COLO668 (cell line): ENCODE measurements around the gene B4GALT4.
"Not testable (repeated sequence)": the region's sequence is repeated elsewhere in the genome, so short reads cannot be mapped to it uniquely, and the experiment has no call there.

Experiments
- DNase-seq: peaks from one replicate; lab custom pipeline; 2025; ENCODE audit not compliant: unreplicated experiment; lab: John Stamatoyannopoulos, UW

Gene B4GALT4

DNA sequence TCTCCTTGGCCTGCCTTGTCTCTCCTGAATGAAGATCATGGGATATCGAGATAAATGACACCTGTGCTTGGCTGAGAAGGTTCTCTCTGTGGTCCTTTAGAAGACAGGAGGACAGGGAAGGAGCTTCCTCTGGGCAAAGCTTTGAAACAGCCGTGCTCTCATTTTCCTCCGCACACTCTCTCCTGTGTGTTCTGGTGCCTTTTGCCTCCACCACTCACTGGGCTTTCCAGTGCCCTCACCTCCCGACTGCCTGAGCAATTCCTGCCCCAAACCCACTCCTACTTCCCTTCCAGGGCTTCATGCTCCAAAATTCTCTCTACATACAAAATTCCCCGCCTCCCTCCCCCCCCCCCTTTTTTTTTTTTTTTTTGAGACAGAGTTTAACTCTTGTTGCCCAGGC is 35.0 kb downstream of the B4GALT4 start:
- DNase-seq: no peak

DNA sequence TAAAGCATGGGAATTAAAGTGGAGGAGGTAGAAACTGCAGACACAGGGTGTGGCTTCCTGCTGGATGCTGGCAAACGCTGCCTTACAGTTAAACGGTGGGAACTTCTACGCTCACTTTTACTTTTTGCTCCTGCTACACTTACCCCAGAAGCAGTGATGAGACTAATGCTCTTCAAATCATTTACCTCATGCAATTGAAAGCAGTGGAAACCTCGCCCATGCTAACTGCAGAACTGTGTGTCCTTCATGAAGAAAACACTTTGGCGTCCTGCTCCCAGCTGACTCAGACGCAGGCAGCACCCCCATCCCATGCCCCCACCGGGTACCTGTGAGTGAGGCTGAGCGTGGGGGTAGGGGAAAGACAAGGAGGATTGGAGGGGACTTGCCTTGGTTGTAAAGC is 35.5 kb downstream of the B4GALT4 start:
- DNase-seq: no peak

DNA sequence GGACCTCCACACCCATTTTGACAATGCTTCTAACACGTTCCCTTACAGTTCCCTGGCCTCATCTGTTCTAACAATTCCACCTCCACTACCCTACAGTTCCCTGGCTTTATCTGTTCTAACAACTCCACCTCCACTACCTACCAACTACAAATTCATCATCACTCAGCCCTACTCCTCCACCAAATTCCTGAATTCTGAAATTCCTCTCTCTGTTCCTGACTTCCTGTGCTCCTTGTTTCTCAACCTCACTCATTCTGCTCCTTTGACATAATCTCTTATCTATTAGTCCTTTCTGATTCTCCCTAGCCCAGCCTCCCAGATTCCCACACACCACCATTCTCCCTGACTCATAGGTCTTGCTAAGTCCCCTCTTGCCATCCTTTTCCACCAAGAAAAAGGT is 44.8 kb downstream of the B4GALT4 start:
- no peak for DNase-seq

DNA sequence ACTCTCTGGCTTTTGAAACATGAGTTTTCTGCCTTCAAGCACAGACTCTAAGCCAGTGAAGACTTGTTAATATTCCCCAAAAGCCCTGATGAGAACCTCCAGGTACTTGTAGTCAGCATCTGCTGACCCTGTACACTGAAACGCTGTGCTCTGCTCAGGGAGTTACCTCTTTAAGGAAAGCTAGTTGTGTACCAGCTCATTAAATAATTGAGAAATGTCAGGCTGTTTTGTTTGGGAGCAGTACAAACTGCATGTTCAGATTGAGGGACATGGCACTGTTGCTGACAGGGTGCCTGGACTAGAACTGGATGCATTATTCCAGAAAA is 45.6 kb downstream of the B4GALT4 start:
- DNase-seq: no peak

DNA sequence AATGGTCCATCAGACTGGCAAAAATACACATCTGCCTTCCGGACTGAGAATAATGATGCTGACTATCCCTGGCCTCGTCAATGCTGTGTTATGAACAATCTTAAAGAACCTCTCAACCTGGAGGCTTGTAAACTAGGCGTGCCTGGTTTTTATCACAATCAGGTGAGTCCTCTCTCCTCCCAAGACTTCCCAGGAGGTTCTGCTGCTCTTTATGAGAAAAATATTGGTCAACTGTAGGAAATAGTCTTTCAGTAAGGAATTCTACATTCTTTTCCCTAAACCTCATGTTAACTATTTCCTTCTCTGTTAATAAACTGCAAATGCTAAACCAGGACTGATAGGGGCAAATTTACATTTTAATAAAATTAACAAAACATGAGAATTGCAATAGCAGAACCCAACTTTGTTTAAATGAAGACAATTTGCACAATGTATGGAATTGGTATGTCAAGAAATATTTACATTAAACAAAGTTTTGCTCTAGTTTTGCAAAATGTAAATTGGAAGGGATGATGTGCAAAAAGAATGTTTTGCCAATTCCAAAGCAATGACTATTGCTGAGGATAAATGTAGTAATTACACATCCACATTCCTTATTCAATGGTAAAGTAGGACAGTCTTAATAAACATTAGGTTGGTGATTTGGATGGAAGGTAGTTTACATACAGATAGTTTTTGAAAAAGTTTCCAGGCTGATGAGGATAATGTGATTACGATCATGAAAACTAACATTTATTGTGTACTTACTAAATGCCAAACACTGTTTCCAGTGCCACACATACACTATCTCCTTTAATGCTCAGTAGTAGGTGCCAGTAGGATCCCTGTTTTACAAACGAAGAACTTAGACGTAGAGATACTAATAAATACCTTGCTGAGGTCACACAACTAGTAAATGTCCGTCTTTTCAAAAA is 46.2 kb downstream of the B4GALT4 start:
- no peak for DNase-seq

DNA sequence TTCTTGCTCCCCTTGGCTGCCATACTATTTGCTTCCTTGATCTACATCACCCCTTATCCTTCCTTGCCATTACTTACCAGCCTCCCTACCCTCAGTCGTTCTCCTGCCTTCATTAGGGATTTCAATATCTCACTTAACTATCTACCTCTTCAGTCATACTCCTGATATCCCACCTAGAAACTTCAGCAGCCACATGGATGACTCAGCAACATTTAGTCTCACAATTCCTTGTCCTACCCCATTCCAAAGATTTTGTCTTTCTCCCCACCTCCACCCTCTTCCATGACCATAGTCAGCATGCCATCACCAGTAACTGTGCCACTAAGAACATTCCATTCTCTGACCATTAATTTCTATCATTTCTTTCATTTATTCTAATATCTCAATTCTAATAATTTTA is 48.9 kb downstream of the B4GALT4 start:
- DNase-seq: no peak

DNA sequence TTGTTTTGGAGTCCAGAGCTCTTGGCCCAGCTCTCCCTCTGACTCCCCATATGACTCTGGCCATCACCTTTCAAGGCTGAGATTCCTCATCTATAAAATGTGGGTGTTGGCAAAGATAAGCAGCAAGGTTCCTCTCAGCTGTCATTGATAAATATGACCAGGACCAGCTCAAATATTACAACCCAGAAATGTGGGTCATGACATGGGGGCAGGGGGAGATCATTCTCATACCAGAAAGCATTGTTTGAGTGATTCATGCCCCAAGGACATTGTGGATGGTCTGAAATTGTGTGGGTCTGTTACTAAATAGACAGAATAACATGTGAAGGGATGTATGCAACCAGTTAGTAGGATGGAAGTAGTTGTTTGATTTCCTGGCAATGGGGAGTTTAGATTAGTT is 53.4 kb downstream of the B4GALT4 start:
- DNase-seq: no peak

DNA sequence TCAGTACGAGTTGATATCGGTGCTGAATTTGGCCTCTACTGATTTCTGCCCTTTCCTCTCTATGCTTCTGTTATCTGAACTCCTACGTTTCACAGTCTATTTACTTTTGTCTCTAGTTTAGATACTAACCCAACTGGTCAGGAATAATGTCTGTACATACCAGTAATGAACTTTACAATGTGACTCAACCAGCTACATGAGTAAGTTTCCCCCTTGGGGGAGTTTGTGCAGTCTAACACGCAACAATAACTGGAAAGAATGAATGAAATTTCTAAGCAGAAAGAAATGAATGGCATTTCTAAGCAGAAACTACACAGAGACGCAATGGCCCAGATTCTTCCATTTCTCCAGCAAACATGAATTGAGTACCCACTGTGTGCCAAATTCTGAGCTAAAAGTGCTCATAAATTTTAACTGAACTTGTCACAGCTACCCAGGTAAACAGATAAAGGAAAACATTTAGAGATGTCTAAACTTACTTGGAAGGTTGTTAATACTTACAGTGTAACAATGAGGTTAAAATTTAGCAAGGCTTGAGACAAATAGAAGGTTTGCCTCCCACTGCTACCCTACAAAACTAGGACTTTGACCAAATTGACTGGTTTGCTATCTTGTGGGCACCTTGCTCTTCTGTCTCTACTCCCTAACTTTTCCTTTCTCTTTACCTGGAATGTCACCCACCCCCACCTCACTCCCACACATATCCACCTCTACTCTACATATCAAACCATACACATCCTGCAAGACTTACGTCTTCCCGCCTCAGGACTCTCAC is 55.7 kb downstream of the B4GALT4 start:
- DNase-seq: no peak

DNA sequence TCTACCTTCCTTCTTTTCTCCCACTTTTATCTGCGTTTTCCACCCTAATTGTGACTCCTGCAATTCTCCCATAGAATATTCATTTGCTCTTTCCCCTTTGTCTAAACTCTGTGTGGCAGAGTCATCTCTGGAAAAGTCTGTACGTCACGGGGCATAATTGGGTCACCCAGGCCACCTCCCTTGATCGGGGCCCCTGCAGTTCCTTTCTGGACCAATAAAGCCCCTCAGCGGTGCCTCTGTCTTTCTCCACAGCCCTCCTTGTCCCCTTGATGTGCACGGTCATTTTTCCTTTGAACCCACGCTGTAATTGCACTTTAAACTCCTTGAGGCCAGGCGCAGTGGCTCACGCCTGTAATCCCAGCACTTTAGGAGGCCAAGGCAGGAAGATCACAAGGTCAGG is 56.6 kb downstream of the B4GALT4 start:
- no peak for DNase-seq

DNA sequence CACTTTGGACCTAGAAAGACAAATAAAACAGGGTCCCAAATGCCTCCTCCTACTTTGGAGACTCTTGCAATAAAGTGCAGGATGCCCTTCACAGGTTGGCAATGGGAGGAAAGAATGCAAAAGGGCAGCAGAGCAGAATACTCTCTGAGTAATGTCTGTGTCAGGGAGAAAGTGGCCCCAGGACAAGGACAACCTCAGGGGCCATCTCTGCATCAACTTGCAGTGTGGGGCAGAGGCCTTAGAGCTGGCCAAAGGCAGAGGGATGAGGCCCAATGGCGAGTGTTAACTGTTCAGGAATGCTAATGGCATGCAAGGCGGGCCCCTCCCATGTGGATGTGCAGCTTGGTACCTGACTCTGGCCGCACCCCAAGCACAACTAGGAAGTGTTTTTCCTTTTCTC is 58.9 kb downstream of the B4GALT4 start:
- no peak for DNase-seq

DNA sequence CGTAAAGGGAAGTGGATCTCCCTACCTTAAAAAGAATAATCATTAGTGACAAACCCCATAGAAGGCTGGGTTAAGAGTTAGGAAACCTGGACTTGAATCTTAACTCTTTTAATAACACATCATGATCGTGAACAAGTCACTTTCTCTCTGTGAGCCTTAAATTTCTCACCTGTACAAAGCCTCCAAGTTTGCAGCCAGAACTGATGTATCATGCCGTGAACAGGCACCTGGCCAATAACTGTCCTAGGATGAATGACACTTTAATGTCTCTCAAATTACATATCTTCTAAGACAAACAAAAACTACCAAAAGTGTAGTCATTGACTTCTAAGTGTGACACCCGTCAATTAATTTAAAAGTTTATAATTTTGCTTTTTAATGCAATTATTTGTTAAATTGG is 63.4 kb downstream of the B4GALT4 start:
- no peak for DNase-seq

DNA sequence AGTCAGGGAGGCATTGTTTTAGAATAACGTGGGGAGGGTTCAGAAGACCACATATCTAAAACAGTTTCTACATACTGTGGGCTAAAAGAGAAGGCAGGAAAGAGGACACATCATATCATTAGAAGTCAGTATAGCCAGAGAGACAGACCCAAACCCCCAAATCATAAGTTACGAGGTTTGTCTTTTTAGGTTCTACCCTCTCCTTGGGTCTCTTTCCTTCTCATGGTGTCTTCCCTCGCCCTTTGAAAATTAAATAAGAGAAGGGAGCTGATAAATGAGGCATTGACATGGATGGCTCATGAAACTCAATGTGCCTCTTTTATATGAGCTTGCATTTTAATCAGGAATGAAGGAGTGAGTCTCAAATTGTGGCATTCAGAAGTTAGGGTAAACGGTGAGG is 63.9 kb downstream of the B4GALT4 start:
- DNase-seq: no peak

DNA sequence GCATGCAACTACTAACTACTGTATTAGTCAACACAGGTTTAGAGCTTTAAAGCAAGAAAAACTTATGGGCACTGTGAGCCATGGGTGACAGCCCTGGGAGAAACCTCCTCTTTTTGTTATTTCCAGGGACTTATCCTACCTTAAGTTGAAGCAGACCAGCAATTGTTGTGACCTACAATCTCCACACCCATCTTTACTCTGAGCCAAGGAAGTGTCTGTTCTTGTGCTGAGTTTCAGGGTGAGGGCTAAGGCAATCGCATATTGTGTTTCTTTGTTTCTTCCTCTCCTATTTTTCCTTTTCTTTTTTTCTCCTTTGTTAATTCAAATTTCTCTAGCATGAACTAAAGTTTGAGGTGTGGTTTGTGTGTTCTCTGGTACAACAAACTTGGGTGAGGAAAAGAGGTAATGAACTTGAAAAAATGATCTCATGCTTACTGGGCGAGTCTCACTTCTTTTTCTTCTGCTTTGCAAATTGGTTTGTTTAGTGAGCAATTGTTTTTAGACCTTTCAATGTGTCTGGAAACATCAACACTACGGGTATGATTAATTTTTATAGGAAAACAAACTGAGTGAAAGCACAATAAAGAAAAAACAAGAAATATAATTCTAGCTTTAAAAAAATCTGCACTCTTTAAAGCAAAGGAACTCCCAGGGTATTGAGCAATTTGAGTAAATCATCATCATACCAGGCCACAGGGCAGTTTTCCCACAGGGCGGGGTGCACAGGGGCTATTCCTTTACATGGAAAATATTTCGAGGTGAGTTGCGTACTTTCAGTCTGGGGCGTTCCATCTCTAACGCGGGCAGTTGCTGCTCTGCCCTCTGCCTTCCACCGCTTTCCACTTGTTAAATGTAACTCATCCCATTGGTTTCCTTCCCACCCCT is 64.6 kb downstream of the B4GALT4 start:
- DNase-seq: no peak

DNA sequence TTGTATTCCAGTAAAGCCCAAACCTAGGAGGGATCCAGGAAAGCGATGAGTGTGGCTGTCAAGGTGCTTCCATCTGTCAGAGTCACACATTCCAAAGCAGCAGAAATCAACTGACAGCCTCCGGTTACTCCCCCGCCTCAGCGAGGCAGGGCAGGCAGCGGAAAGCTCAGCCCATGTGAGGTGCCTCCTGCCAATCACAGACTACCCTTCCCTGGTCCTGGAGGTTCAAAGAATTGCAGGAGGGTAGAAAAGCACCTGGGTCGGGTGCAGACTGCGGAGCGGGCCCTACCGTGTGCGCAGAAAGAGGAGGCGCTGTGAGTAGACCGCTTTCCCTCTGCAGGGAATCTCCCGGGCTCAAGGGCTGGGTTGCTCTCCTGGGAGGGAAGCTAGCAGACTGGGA is 67.4 kb downstream of the B4GALT4 start, which contains the start of gene UPK1B:
Gene UPK1B (plus strand): TSS at position 274 of the 400 bp plus-strand sequence. CDS start 13,144 bp downstream, outside the sequence.
- no peak for DNase-seq

DNA sequence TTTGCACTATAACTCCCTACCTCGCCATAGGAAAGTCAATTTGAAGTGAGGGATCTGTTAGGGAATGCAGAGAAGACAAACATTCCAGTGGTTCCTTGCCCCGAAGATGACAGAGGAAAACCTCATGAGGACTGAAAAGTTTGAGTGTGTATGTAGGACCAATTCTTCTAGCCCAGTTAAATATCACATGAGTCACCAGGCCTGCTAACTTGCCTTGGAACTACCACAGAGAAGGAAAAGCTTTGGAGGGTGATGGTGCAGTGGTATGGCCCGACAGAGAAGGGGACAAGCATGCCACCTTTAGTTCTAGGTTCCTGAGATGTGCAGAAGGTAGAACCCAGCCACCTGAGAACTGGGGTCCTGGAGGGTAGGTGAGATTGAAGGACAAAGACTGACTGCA is 69.9 kb downstream of the B4GALT4 start:
- DNase-seq: no peak

DNA sequence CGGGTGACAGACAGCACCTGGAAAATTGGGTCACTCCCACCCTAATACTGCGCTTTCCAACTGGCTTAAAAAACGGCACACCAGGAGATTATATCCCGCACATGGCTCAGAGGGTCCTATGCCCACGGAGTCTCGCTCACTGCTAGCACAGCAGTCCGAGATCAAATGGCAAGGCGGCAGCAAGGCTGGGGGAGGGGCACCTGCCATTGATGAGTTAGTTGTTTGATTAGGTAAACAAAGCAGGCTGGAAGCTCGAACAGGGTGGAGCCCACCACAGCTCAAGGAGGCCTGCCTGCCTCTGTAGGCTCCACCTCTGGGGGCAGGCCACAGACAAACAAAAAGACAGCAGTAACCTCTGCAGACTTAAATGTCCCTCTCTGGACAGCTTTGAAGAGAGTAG is 75.9 kb downstream of the B4GALT4 start:
- DNase-seq: not testable (repeated sequence)
